Measurements from ENCODE around the gene HIVEP3.

DNA sequence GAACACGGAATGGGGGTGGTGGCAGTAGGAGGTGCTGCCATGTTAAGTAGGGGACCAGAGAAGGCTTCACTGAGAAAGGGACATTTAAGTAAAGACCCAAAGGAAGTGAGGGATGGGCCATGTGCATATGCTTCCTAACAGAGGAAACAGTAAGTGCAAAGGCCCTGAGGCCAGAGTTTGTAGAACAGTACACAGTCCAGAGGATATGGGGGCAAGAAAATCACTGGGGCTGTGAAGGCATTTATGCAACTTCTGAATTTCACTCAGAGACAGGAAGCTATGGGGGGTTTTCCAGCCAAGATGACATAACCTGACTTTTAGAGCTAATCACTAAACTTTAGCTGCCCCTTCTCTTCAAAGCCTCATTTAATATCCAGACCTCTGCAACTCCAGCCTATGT, 231.7 kb downstream of the HIVEP3 start:
- TF ChIP-seq, protein P1, sequence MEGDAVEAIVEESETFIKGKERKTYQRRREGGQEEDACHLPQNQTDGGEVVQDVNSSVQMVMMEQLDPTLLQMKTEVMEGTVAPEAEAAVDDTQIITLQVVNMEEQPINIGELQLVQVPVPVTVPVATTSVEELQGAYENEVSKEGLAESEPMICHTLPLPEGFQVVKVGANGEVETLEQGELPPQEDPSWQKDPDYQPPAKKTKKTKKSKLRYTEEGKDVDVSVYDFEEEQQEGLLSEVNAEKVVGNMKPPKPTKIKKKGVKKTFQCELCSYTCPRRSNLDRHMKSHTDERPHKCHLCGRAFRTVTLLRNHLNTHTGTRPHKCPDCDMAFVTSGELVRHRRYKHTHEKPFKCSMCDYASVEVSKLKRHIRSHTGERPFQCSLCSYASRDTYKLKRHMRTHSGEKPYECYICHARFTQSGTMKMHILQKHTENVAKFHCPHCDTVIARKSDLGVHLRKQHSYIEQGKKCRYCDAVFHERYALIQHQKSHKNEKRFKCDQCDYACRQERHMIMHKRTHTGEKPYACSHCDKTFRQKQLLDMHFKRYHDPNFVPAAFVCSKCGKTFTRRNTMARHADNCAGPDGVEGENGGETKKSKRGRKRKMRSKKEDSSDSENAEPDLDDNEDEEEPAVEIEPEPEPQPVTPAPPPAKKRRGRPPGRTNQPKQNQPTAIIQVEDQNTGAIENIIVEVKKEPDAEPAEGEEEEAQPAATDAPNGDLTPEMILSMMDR (IDR thresholded peaks at IDR 0.05) = no peak
- TF ChIP-seq EZH2 (IDR thresholded peaks at IDR 0.05; ENCODE audit: borderline replicate concordance, insufficient read depth, low read depth, low read length, poor library complexity, severe bottlenecking) = no peak
